HepG2 (cell line): ENCODE data around the gene EGFLAM. TPM values are rescaled to one million over a fixed set of nuclear protein-coding genes. Genes with fewer than 3 reads are reported as not detected.

Experiments
- BCL6 ChIP-seq: IDR thresholded peaks from 2 replicates; pipeline ENCODE4 v1.6.1; 2016; ENCODE audit warnings: missing genetic modification reagents, missing compliant biosample characterization
- CBX5 ChIP-seq: sonication (generic); formaldehyde crosslinking; IDR thresholded peaks from 2 replicates; pipeline ENCODE4 v1.4.0; 2020; ENCODE audit warnings: missing genetic modification reagents, borderline replicate concordance
- CEBPB ChIP-seq: IDR thresholded peaks from 2 replicates; pipeline ENCODE4 v1.6.1; 2011; ENCODE audit warnings: low read depth, low read length, improper control_type of control experiment, borderline replicate concordance
- CEBPG ChIP-seq: IDR thresholded peaks from 2 replicates; pipeline ENCODE4 v1.6.1; 2016
- DMTF1 ChIP-seq: sonication (generic); formaldehyde crosslinking; IDR thresholded peaks from 2 replicates; pipeline ENCODE4 v1.4.0; 2020; ENCODE audit warnings: mild to moderate bottlenecking, missing genetic modification reagents
- EHMT2 ChIP-seq: fragments of 200-600 bp; sonication (generic); IDR thresholded peaks from 2 replicates; pipeline ENCODE4 v1.7.0; 2017; ENCODE audit warnings: antibody characterized with exemption, low read depth, low read length, borderline replicate concordance
- ELF3 ChIP-seq: IDR thresholded peaks from 2 replicates; pipeline ENCODE4 v1.6.1; 2016; ENCODE audit warnings: missing genetic modification reagents, missing compliant biosample characterization
- FOXJ3 ChIP-seq: sonication (generic); formaldehyde crosslinking; IDR thresholded peaks from 2 replicates; pipeline ENCODE4 v1.4.0; 2020; ENCODE audit warnings: missing genetic modification reagents, mild to moderate bottlenecking, borderline replicate concordance
- GATAD2A ChIP-seq: IDR thresholded peaks from 2 replicates; pipeline ENCODE4 v1.6.1; 2016
- IKZF1 ChIP-seq: fragments of 450-650 bp; IDR thresholded peaks from 2 replicates; pipeline ENCODE4 v1.7.1; 2016
- IKZF5 ChIP-seq: IDR thresholded peaks from 2 replicates; pipeline ENCODE4 v1.6.1; 2018; ENCODE audit warnings: missing genetic modification reagents, mild to moderate bottlenecking, missing compliant biosample characterization
- KAT8 ChIP-seq: IDR thresholded peaks from 2 replicates; pipeline ENCODE4 v1.6.1; 2016; ENCODE audit warnings: missing genetic modification reagents, missing compliant biosample characterization
- KDM3A ChIP-seq: IDR thresholded peaks from 2 replicates; pipeline ENCODE4 v1.6.1; 2018; ENCODE audit warnings: low read depth, missing compliant biosample characterization
- MLLT10 ChIP-seq: sonication (generic); formaldehyde crosslinking; IDR thresholded peaks from 2 replicates; pipeline ENCODE4 v1.4.0; 2020; ENCODE audit warnings: missing genetic modification reagents
- POGZ ChIP-seq: sonication (generic); formaldehyde crosslinking; IDR thresholded peaks from 2 replicates; pipeline ENCODE4 v1.4.0; 2020; ENCODE audit warnings: mild to moderate bottlenecking, missing genetic modification reagents
- TRAFD1 ChIP-seq: sonication (generic); formaldehyde crosslinking; IDR thresholded peaks from 2 replicates; pipeline ENCODE4 v1.5.1; 2020; ENCODE audit warnings: missing genetic modification reagents, mild to moderate bottlenecking, borderline replicate concordance
- YY1 ChIP-seq: IDR thresholded peaks from 2 replicates; pipeline ENCODE4 v1.6.1; 2011; ENCODE audit warnings: low read length, low read depth, moderate library complexity, mild to moderate bottlenecking; ENCODE audit not compliant: insufficient read depth, insufficient replicate concordance
- ZBTB7A ChIP-seq: sonication (generic); formaldehyde crosslinking; IDR thresholded peaks from 2 replicates; pipeline ENCODE4 v1.8.0; 2022; ENCODE audit warnings: mild to moderate bottlenecking, missing genetic modification reagents
- ZNF121 ChIP-seq: sonication (generic); formaldehyde crosslinking; IDR thresholded peaks from 2 replicates; pipeline ENCODE4 v1.5.0; 2020; ENCODE audit warnings: mild to moderate bottlenecking, missing genetic modification reagents
- ZNF280D ChIP-seq: sonication (generic); formaldehyde crosslinking; IDR thresholded peaks from 2 replicates; pipeline ENCODE4 v1.5.1; 2020; ENCODE audit warnings: mild to moderate bottlenecking, missing genetic modification reagents
- ZNF317 ChIP-seq: sonication (generic); formaldehyde crosslinking; IDR thresholded peaks from 2 replicates; pipeline ENCODE4 v1.5.0; 2020; ENCODE audit warnings: mild to moderate bottlenecking, missing genetic modification reagents
- ZNF414 ChIP-seq: sonication (generic); formaldehyde crosslinking; IDR thresholded peaks from 2 replicates; pipeline ENCODE4 v1.5.0; 2020; ENCODE audit warnings: missing genetic modification reagents
- ZNF446 ChIP-seq: sonication (generic); formaldehyde crosslinking; IDR thresholded peaks from 2 replicates; pipeline ENCODE4 v1.5.0; 2020; ENCODE audit warnings: mild to moderate bottlenecking, missing genetic modification reagents
- polyA plus RNA-seq, 8 experiments: library from polyadenylated mRNA; depleted of rRNA in 3 of 8; stranded (reverse) in 7 of 8; unstranded in 1 of 8; fragments of >200 nt; fragmentation: Illumina TruSeq in 4 of 8; extraction: Trizol in 4 of 8; gene quantifications; 2 replicates each; pipeline versions ENCODE4 v1.2.1 to v1.2.3, GENCODE V29; 2011 to 2016; ENCODE audit warnings: low read depth in 4 of 8, missing spikeins in 1 of 8, mixed read lengths in 1 of 8; ENCODE audit not compliant: insufficient read depth in 1 of 8
- total RNA-seq, 5 experiments: library from RNA; depleted of rRNA; stranded (reverse); fragments of >200 nt; fragmentation: Illumina TruSeq; extraction: Trizol; gene quantifications; 2 replicates each; pipeline ENCODE4 v1.2.3, GENCODE V29; 2016; ENCODE audit warnings: low read depth in 1 of 5

Gene EGFLAM
- total and polyA plus RNA-seq, 2 of the 13 experiments (the other 11 are each of a cell fraction or from before 2014, with no cell fraction given), result not detected

- TF ChIP-seq TRAFD1 (no peak), IKZF1 (no peak), ZNF280D (CRISPR knock-in tag) (peak; percentile 81; the same call in 1 of the 2 replicates), POGZ (CRISPR knock-in tag) (peak; percentile 94), ZBTB7A (CRISPR knock-in tag) (no peak), CEBPG (CRISPR knock-in tag) (peak; percentile 98), KDM3A (CRISPR knock-in tag) (peak; percentile 32; the same call in 1 of the 2 replicates), MLLT10 (no peak), ZNF446 (no peak), IKZF5 (0 out of 2 replicates have a peak, but pooled peaks have one; percentile 18), DMTF1 (no peak), KAT8 (CRISPR knock-in tag) (peak; percentile 76), ZNF317 (CRISPR knock-in tag) (peak; percentile 72; the same call in 1 of the 2 replicates), BCL6 (CRISPR knock-in tag) (0 out of 2 replicates have a peak, but pooled peaks have one; percentile 20), FOXJ3 (peak; percentile 35; the same call in 1 of the 2 replicates), GATAD2A (CRISPR knock-in tag) (peak; percentile 89), ZNF414 (CRISPR knock-in tag) (0 out of 2 replicates have a peak, but pooled peaks have one; percentile 52), YY1 (peak; percentile 29), CEBPB (peak; percentile 96), CBX5 (peak; percentile 88), ELF3 (CRISPR knock-in tag) (peak; percentile 77; the same call in 1 of the 2 replicates), ZNF121 (CRISPR knock-in tag) (no peak), EHMT2 (peak; percentile 32; the same call in 1 of the 2 replicates)
Observed at GRCh38 chr5:38382898-38383297, 124.5 kb downstream of the EGFLAM start (continued).
